Measurements from ENCODE around the gene RAP1GAP. TPM values are rescaled to one million over a fixed set of nuclear protein-coding genes. Genes with fewer than 3 reads are reported as not detected.

The RAP1GAP gene
- total RNA-seq, 1 experiment from 2014 or later = 8.4 TPM

GRCh38 chr1:21597753-21598152 lies 71.4 kb downstream of the RAP1GAP start:
- no peaks in the 10 kb centered on the region; the same call in 1 of the 2 replicates for H3K4me1 ChIP-seq
- H3K9me3 ChIP-seq (replicated peaks) = no peaks in the 10 kb centered on the region
- H3K27me3 ChIP-seq = no peaks in the 10 kb centered on the region
- DNase-seq = no peak
- H3K4me3 ChIP-seq = no peak overlapping the region
- no peak overlapping the region for H3K27ac ChIP-seq
- H3K36me3 ChIP-seq = no peaks in the 10 kb centered on the region

GRCh38 chr1:21596628-21597027 lies 72.5 kb downstream of the RAP1GAP start:
- Histone ChIP-seq H3K4me3 (no peak overlapping the region), H3K36me3 (no peaks in the 10 kb centered on the region), H3K4me1 (no peaks in the 10 kb centered on the region; the same call in 1 of the 2 replicates), H3K27ac (no peak overlapping the region), H3K9me3 (replicated peaks) (no peaks in the 10 kb centered on the region), H3K27me3 (no peaks in the 10 kb centered on the region)
- no peak for DNase-seq

GRCh38 chr1:21596174-21596573 lies 73.0 kb downstream of the RAP1GAP start:
- Histone ChIP-seq H3K4me1 (peaks cover 2% of the 10 kb centered on the region; the same call in 1 of the 2 replicates), H3K4me3 (no peak overlapping the region), H3K9me3 (replicated peaks) (no peaks in the 10 kb centered on the region), H3K27ac (no peak overlapping the region), H3K36me3 (no peaks in the 10 kb centered on the region), H3K27me3 (no peaks in the 10 kb centered on the region)
- peak; percentile 53 to 55 for DNase-seq

- no peaks in the 10 kb centered on the region for H3K27me3 ChIP-seq
- no peaks in the 10 kb centered on the region for H3K9me3 ChIP-seq (replicated peaks)
- H3K4me3 ChIP-seq = no peak overlapping the region
- peak; percentile 86 to 92 for DNase-seq
- H3K36me3 ChIP-seq = no peaks in the 10 kb centered on the region
- peaks cover 11% of the 10 kb centered on the region; the same call in 1 of the 2 replicates for H3K4me1 ChIP-seq
- no peak overlapping the region for H3K27ac ChIP-seq
Measured at GRCh38 chr1:21594935-21595897, 73.9 kb downstream of the RAP1GAP start.

- H3K4me3 ChIP-seq = no peak overlapping the region
- H3K36me3 ChIP-seq = no peaks in the 10 kb centered on the region
- no peaks in the 10 kb centered on the region for H3K27me3 ChIP-seq
- peaks cover 17% of the 10 kb centered on the region for H3K4me1 ChIP-seq
- no peak overlapping the region for H3K27ac ChIP-seq
- peak in 1 of 2 experiments; percentile 43 for DNase-seq
- H3K9me3 ChIP-seq (replicated peaks) = no peaks in the 10 kb centered on the region
Measured at GRCh38 chr1:21594501-21594900, 74.7 kb downstream of the RAP1GAP start.

GRCh38 chr1:21593231-21593630 lies 75.9 kb downstream of the RAP1GAP start:
- Histone ChIP-seq H3K27ac (no peak overlapping the region), H3K4me1 (peaks cover 21% of the 10 kb centered on the region), H3K36me3 (no peaks in the 10 kb centered on the region), H3K27me3 (no peaks in the 10 kb centered on the region), H3K4me3 (no peak overlapping the region), H3K9me3 (replicated peaks) (no peaks in the 10 kb centered on the region)
- DNase-seq = no peak

GRCh38 chr1:21592086-21592865 lies 76.9 kb downstream of the RAP1GAP start:
- H3K4me3 ChIP-seq = no peak overlapping the region
- H3K27me3 ChIP-seq = no peaks in the 10 kb centered on the region
- DNase-seq = no peak
- no peaks in the 10 kb centered on the region for H3K9me3 ChIP-seq (replicated peaks)
- peaks cover 31% of the 10 kb centered on the region for H3K4me1 ChIP-seq
- H3K36me3 ChIP-seq = no peaks in the 10 kb centered on the region
- no peak overlapping the region for H3K27ac ChIP-seq

GRCh38 chr1:21590934-21591333 lies 78.2 kb downstream of the RAP1GAP start:
- DNase-seq = no peak
- peak overlapping the region; percentile 79; the same call in 1 of the 2 replicates for H3K27ac ChIP-seq
- H3K36me3 ChIP-seq = no peaks in the 10 kb centered on the region
- H3K4me3 ChIP-seq = no peak overlapping the region
- no peaks in the 10 kb centered on the region for H3K9me3 ChIP-seq (replicated peaks)
- peaks cover 42% of the 10 kb centered on the region for H3K4me1 ChIP-seq
- no peaks in the 10 kb centered on the region for H3K27me3 ChIP-seq

GRCh38 chr1:21590126-21590880 lies 78.9 kb downstream of the RAP1GAP start:
- DNase-seq = peak; percentile 89 to 93
- Histone ChIP-seq H3K27ac (peak overlapping the region; percentile 79), H3K4me3 (0 out of 2 replicates have a peak overlapping the region, but pooled peaks have one; percentile 1), H3K4me1 (peaks cover 49% of the 10 kb centered on the region), H3K9me3 (replicated peaks) (no peaks in the 10 kb centered on the region), H3K36me3 (no peaks in the 10 kb centered on the region), H3K27me3 (no peaks in the 10 kb centered on the region)

GRCh38 chr1:21589618-21590017 lies 79.5 kb downstream of the RAP1GAP start:
- Histone ChIP-seq H3K27ac (peak overlapping the region; percentile 79), H3K4me3 (no peak overlapping the region), H3K36me3 (no peaks in the 10 kb centered on the region), H3K9me3 (replicated peaks) (no peaks in the 10 kb centered on the region), H3K27me3 (no peaks in the 10 kb centered on the region), H3K4me1 (peaks cover 53% of the 10 kb centered on the region)
- DNase-seq = no peak

GRCh38 chr1:21587602-21587953 lies 81.6 kb downstream of the RAP1GAP start:
- no peaks in the 10 kb centered on the region for H3K36me3 ChIP-seq
- H3K4me1 ChIP-seq = peaks cover 53% of the 10 kb centered on the region
- H3K4me3 ChIP-seq = peak overlapping the region; percentile 31
- H3K27ac ChIP-seq = peak overlapping the region; percentile 91
- no peaks in the 10 kb centered on the region for H3K27me3 ChIP-seq
- peak; percentile 69 to 78 for DNase-seq
- no peaks in the 10 kb centered on the region for H3K9me3 ChIP-seq (replicated peaks)

- H3K4me1 ChIP-seq = peaks cover 53% of the 10 kb centered on the region
Measured at GRCh38 chr1:21586846-21587601, 82.1 kb downstream of the RAP1GAP start.

GRCh38 chr1:21586222-21586621 lies 82.9 kb downstream of the RAP1GAP start:
- H3K4me1 ChIP-seq = peaks cover 52% of the 10 kb centered on the region
- H3K27ac ChIP-seq = peak overlapping the region; percentile 91
- no peaks in the 10 kb centered on the region for H3K36me3 ChIP-seq
- peak overlapping the region; percentile 31 for H3K4me3 ChIP-seq
- no peaks in the 10 kb centered on the region for H3K27me3 ChIP-seq
- H3K9me3 ChIP-seq (replicated peaks) = 0 out of 2 replicates have a peak, but pooled peaks cover 5% of the 10 kb centered on the region
- peak; percentile 97 for DNase-seq

More at GRCh38 chr1:21586846-21587601, 82.1 kb downstream of the RAP1GAP start:
- peak overlapping the region; percentile 31 for H3K4me3 ChIP-seq
- 0 out of 2 replicates have a peak, but pooled peaks cover 2% of the 10 kb centered on the region for H3K9me3 ChIP-seq (replicated peaks)
- H3K36me3 ChIP-seq = no peaks in the 10 kb centered on the region
- peak; percentile 91 to 95 for DNase-seq
- H3K27ac ChIP-seq = peak overlapping the region; percentile 91
- no peaks in the 10 kb centered on the region for H3K27me3 ChIP-seq
